NCI-H226 (cell line): ENCODE results near the gene ALOX5AP.

Experiments
- DNase-seq: peaks from one replicate; pipeline ENCODE4 v3.0.0-alpha.2; 2015

Gene ALOX5AP

GRCh38 chr13:30770929-30771328 lies 35.6 kb downstream of the ALOX5AP start:
- no peak for DNase-seq

- DNase-seq: no peak
These were observed 38.2 kb downstream of the ALOX5AP start for GRCh38 chr13:30773561-30773960.

- no peak for DNase-seq
These were observed 38.9 kb downstream of the ALOX5AP start for GRCh38 chr13:30774214-30774730.

GRCh38 chr13:30776661-30777060 lies 41.3 kb downstream of the ALOX5AP start:
- DNase-seq: no peak

- DNase-seq: no peak
These were observed 43.7 kb downstream of the ALOX5AP start for GRCh38 chr13:30779016-30779415.

- no peak for DNase-seq
These were observed 44.3 kb downstream of the ALOX5AP start for GRCh38 chr13:30779608-30780007.

- DNase-seq: no peak
These were observed 45.1 kb downstream of the ALOX5AP start for GRCh38 chr13:30780338-30780981.

GRCh38 chr13:30785191-30785850 lies 50.0 kb downstream of the ALOX5AP start:
- no peak for DNase-seq

- DNase-seq: no peak
These were observed 51.3 kb downstream of the ALOX5AP start for GRCh38 chr13:30786648-30787047.

GRCh38 chr13:30787738-30788525 lies 52.6 kb downstream of the ALOX5AP start:
- DNase-seq: no peak

GRCh38 chr13:30789166-30789862 lies 54.0 kb downstream of the ALOX5AP start:
- no peak for DNase-seq

GRCh38 chr13:30790592-30790991 lies 55.2 kb downstream of the ALOX5AP start:
- no peak for DNase-seq

GRCh38 chr13:30791354-30792001 lies 56.1 kb downstream of the ALOX5AP start:
- DNase-seq: no peak

GRCh38 chr13:30792285-30793000 lies 57.1 kb downstream of the ALOX5AP start:
- DNase-seq: peak; percentile 75

GRCh38 chr13:30796132-30796572 lies 60.8 kb downstream of the ALOX5AP start:
- DNase-seq: peak; percentile 70

- DNase-seq: no peak
These were observed 61.6 kb downstream of the ALOX5AP start for GRCh38 chr13:30796631-30797601.

- no peak for DNase-seq
These were observed 62.6 kb downstream of the ALOX5AP start for GRCh38 chr13:30797847-30798535.

GRCh38 chr13:30798776-30799355 lies 63.5 kb downstream of the ALOX5AP start:
- DNase-seq: no peak

GRCh38 chr13:30799356-30799824 lies 64.0 kb downstream of the ALOX5AP start:
- no peak for DNase-seq
